Middle frontal gyrus (tissue), 1 donor: ENCODE results near the gene GLOD4.
"Not testable (repeated sequence)": the region's sequence is repeated elsewhere in the genome, so short reads cannot be mapped to it uniquely, and the experiment has no call there.

Source experiments
- DNase-seq: peaks from one replicate; pipeline ENCODE4 v3.0.0-alpha.2; 2015; ENCODE audit warnings: low spot score; ENCODE audit errors: extremely low spot score

GLOD4 gene

GRCh38 chr17:802901-803881, 21.1 kb upstream of the GLOD4 start:
- DNase-seq, result no peak

- no peak for DNase-seq
Measured at GRCh38 chr17:802481-802880, 20.4 kb upstream of the GLOD4 start.

GRCh38 chr17:801660-802059, 19.6 kb upstream of the GLOD4 start:
- DNase-seq, result no peak

- DNase-seq, result no peak
Measured at GRCh38 chr17:800446-801242, 18.6 kb upstream of the GLOD4 start.

GRCh38 chr17:799261-799660, 17.2 kb upstream of the GLOD4 start:
- DNase-seq, result no peak

GRCh38 chr17:798246-798645, 16.2 kb upstream of the GLOD4 start:
- DNase-seq, result no peak

- DNase-seq, result no peak
Measured at GRCh38 chr17:797236-797840, 15.3 kb upstream of the GLOD4 start.

- no peak for DNase-seq
Measured at GRCh38 chr17:796609-797008, 14.5 kb upstream of the GLOD4 start.

- no peak for DNase-seq
Measured at GRCh38 chr17:795721-796120, 13.6 kb upstream of the GLOD4 start.

GRCh38 chr17:795276-795675, 13.2 kb upstream of the GLOD4 start:
- DNase-seq, result no peak

GRCh38 chr17:794876-795275, 12.8 kb upstream of the GLOD4 start:
- peak; percentile 79 for DNase-seq

GRCh38 chr17:792277-792676, 10.2 kb upstream of the GLOD4 start:
- DNase-seq, result no peak

GRCh38 chr17:791829-792228, 9.7 kb upstream of the GLOD4 start:
- no peak for DNase-seq

- DNase-seq, result not testable (repeated sequence)
Measured at GRCh38 chr17:790874-791247, 8.8 kb upstream of the GLOD4 start.

GRCh38 chr17:789931-790873, 8.1 kb upstream of the GLOD4 start:
- not testable (repeated sequence) for DNase-seq

- no peak for DNase-seq
Measured at GRCh38 chr17:789160-789840, 7.2 kb upstream of the GLOD4 start.

- no peak for DNase-seq
Measured at GRCh38 chr17:788551-788950, 6.5 kb upstream of the GLOD4 start.

- no peak for DNase-seq
Measured at GRCh38 chr17:787641-788221, 5.7 kb upstream of the GLOD4 start.

GRCh38 chr17:785901-786300, 3.8 kb upstream of the GLOD4 start:
- not testable (repeated sequence) for DNase-seq

GRCh38 chr17:784143-784542, 2.1 kb upstream of the GLOD4 start:
- no peak for DNase-seq
